ENCODE results near the gene PTPRN2. TPM values are rescaled to one million over a fixed set of nuclear protein-coding genes. Genes with fewer than 3 reads are reported as not detected.

Gene PTPRN2
- total and polyA plus RNA-seq, 4 donors: 18.1 to 69.9 (median 50.4) TPM

DNA sequence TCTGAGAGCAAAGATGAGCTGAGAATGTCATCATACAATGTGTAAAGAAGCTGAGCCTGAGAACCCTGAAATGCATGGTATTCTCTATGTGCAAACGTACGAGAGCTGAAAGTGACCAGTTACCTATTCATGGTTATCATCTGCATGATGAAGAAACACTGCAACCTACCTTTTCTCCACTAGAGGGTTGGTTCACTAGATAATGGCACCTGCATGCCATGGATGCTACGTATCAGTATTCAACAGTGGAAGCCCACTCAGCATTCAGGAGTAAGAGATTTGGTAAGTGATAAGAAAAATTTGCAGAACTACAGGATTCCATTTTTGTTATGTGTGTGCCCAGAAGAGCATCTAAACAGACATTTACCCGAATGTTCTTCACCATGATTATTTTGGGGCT, 145.4 kb downstream of the PTPRN2 start:
- 44% methylated on average over 3 of the region's 4 CpGs for WGBS (ENCODE audit: insufficient coverage)

DNA sequence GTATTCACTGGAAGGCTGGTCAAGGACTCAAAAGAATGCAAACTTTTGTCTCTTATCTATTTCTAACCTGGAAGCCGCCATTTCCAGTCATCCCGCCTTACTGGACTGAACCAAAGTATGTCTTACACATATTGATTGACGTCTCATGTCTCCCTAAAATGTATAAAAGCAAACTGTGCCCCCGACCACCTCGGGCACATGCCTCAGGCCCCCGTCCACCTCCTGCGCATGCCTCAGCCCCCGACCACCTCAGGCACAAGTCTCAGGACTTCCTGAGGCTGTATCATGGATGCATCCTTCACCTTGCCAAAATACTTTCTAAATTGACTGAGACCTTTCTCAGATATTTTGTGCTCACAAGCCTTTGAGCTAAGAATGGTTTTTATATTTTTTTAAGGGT, 148.6 kb downstream of the PTPRN2 start:
- Histone ChIP-seq H3K27me3 (ENCODE audit: control insufficient read depth, insufficient read depth, low read length) (no peaks in the 10 kb centered on the region), H3K27ac (ENCODE audit: low read depth, low read length) (no peak overlapping the region), H3K36me3 (ENCODE audit: control insufficient read depth, insufficient read depth, low read length) (peaks cover 16% of the 10 kb centered on the region), H3K4me1 (ENCODE audit: control insufficient read depth, insufficient read depth, low read length) (peaks cover 7% of the 10 kb centered on the region), H3K4me3 (ENCODE audit: low read depth, low read length) (no peak overlapping the region), H3K9me3 (ENCODE audit: control insufficient read depth, insufficient read depth, low read length) (no peaks in the 10 kb centered on the region)
- WGBS (ENCODE audit: insufficient coverage): 80% methylated on average over 7 of the region's 8 CpGs
- no peak for DNase-seq (ENCODE audit: low read depth in 4 of 6, low spot score in 6 of 6)

More for the DNA sequence above, 145.4 kb downstream of the PTPRN2 start:
- Histone ChIP-seq H3K27me3 (ENCODE audit: control insufficient read depth, insufficient read depth, low read length) (no peaks in the 10 kb centered on the region), H3K27ac (ENCODE audit: low read depth, low read length) (no peak overlapping the region), H3K9me3 (ENCODE audit: control insufficient read depth, insufficient read depth, low read length) (no peaks in the 10 kb centered on the region), H3K4me1 (ENCODE audit: control insufficient read depth, insufficient read depth, low read length) (peaks cover 35% of the 10 kb centered on the region), H3K4me3 (ENCODE audit: low read depth, low read length) (no peak overlapping the region), H3K36me3 (ENCODE audit: control insufficient read depth, insufficient read depth, low read length) (peaks cover 16% of the 10 kb centered on the region)
- peak in 1 of 6 donors; percentile 86 for DNase-seq (ENCODE audit: low read depth in 4 of 6, low spot score in 6 of 6)

DNA sequence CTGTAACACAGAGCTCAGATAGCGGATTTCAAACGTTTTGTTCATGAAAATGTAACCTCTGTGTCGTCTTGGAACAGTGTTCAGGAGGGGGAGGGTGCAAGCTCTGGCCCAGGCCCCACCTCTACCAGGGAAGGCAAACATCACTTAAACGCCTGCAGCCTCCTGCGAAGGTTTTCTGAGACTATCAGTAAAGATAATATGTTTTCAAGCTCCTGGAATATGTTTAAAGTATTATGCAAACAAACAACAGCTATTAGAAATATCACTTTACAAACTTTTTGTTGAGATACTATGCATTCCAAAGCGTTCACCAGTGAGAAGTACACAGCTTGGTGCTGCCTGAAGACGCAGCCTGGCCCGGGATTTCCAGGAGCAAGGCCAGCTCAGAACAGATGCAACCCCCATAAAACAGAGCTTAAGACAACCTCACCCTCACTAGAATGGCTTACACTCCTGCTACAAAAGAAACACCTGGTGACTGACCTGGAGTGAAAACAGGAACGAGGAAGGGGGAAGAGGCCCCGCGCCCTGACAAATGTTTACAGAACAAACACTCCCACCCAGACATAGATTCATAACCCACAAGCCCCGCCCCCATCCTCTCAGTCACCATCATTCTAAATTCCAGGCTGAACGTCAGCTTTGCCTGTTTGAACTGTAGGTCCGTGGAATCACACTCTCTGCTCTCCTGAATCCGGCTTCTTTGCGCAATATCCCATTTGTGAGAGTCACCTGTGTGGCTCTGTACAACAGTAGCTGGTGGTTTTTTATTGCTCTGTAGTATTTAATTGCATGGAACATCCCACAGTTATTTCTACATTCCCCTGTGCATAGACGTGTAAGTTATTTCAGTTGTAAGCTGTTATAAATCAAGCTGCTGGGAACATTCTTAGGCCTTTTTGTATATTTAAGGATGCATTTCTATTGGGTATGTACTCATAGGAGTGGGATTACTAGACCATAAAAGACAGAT, 155.0 kb downstream of the PTPRN2 start:
- Histone ChIP-seq H3K4me3 (ENCODE audit: low read depth, low read length) (no peak overlapping the region), H3K27ac (ENCODE audit: low read depth, low read length) (no peak overlapping the region), H3K4me1 (ENCODE audit: control insufficient read depth, insufficient read depth, low read length) (peaks cover 18% of the 10 kb centered on the region), H3K9me3 (ENCODE audit: control insufficient read depth, insufficient read depth, low read length) (no peaks in the 10 kb centered on the region), H3K36me3 (ENCODE audit: control insufficient read depth, insufficient read depth, low read length) (peaks cover 7% of the 10 kb centered on the region), H3K27me3 (ENCODE audit: control insufficient read depth, insufficient read depth, low read length) (no peaks in the 10 kb centered on the region)
- peak in 2 of 6 donors; percentile 46 to 77 for DNase-seq (ENCODE audit: low read depth in 4 of 6, low spot score in 6 of 6)
- WGBS (ENCODE audit: insufficient coverage): 44% methylated on average over 8 of the region's 17 CpGs

DNA sequence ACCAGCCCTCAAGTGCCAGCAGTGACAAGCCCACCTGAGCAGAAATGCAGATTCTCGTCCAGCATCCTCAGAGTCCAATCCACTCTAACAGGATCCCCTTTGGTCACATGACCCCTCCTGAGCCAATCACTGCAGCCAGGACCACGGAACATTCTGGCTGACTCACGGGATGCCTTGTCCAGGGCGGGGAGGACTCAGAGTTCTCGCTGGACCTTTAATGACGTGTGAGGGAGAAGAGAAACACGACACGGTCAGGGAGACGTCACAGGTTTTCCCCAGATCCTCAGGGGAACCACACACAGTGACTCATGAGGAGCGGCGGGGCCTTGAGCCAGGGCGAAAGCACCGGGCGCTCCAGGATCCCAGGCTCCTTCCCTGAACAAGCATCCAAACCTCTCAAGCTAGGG, 155.7 kb downstream of the PTPRN2 start:
- Histone ChIP-seq H3K9me3 (ENCODE audit: control insufficient read depth, insufficient read depth, low read length) (no peaks in the 10 kb centered on the region), H3K4me1 (ENCODE audit: control insufficient read depth, insufficient read depth, low read length) (peaks cover 18% of the 10 kb centered on the region), H3K27ac (ENCODE audit: low read depth, low read length) (no peak overlapping the region), H3K36me3 (ENCODE audit: control insufficient read depth, insufficient read depth, low read length) (peaks cover 7% of the 10 kb centered on the region), H3K27me3 (ENCODE audit: control insufficient read depth, insufficient read depth, low read length) (no peaks in the 10 kb centered on the region), H3K4me3 (ENCODE audit: low read depth, low read length) (no peak overlapping the region)
- WGBS (ENCODE audit: insufficient coverage): 77% methylated on average over 9 of the region's 14 CpGs
- peak in 1 of 6 donors; percentile 25 for DNase-seq (ENCODE audit: low read depth in 4 of 6, low spot score in 6 of 6)

DNA sequence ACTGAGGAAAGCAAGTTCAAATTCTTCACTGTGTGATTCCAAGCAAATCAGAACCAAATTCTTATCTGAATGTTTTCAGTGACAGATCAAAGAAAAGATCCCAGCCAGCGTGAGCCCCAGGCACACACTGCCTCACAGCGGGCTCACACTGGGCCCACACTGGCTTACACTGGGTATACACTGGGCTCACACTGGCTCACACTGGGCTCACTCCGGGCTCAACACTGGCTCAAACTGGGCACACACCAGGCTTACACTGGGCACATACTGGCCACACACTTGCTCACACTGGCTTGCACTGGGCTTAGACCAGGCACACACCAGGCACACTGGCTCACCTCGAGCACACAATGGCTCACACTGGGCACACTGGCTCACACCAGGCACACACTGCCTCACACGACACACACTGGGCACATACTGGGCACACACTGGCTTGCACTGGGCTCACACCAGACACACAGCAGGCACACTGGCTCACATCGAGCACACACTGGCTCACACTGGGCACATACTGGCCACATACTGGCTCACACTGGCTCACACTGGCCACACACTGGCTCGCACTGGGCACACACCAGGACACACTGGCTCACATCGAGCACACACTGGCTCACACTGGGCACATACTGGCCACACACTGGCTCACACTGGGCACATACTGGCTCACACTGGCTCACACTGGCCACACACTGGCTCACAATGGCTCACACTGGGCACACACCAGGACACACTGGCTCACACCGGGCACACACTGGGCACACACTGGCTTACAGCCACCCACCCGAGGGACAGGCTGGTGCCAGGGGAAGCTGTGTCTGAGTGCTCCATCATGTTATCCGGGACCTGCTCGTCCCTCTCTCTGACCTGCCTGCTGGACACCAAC, 156.3 kb downstream of the PTPRN2 start:
- no peak overlapping the region for H3K27ac ChIP-seq (ENCODE audit: low read depth, low read length)
- H3K4me1 ChIP-seq (ENCODE audit: control insufficient read depth, insufficient read depth, low read length): peaks cover 18% of the 10 kb centered on the region
- H3K9me3 ChIP-seq (ENCODE audit: control insufficient read depth, insufficient read depth, low read length): no peaks in the 10 kb centered on the region
- WGBS (ENCODE audit: insufficient coverage): 93% methylated on average over 12 of the region's 12 CpGs
- H3K4me3 ChIP-seq (ENCODE audit: low read depth, low read length): no peak overlapping the region
- H3K27me3 ChIP-seq (ENCODE audit: control insufficient read depth, insufficient read depth, low read length): no peaks in the 10 kb centered on the region
- DNase-seq (ENCODE audit: low read depth in 4 of 6, low spot score in 6 of 6): no peak
- H3K36me3 ChIP-seq (ENCODE audit: control insufficient read depth, insufficient read depth, low read length): peaks cover 7% of the 10 kb centered on the region

DNA sequence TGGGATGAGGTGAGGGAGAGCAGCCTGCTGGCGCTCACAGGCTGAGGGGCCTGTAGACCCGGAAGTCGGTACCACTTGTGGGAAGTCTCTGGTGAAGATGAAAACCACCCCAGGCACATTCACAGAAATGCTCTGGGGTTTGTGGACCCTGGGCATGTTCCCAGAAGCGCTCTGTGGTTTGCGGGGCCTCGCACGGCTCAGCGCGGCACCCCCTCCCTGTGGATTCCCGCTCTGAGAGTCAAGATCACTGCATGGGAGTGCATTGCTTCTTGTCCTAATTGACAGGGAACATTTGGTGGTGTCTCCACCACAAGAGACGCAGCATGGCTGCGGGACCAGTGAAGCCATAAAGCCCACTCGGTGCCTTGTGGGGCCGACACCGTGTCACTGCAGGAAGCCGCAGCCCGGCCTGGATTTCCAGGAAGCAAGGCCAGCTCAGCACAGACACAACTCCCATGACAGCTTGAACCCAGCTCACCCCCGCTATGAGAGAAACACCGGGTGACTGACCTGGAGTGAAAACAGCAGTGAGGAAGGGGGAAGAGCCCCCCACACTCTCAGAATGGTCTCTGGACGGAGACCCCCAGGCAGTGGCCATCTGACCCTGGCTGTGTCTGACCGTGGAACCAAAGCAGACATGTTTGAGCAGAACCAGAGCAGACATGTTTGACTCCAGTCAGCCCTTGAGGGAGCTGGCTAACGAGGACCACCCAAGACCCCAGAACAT, 157.2 kb downstream of the PTPRN2 start:
- no peaks in the 10 kb centered on the region for H3K27me3 ChIP-seq (ENCODE audit: control insufficient read depth, insufficient read depth, low read length)
- peaks cover 18% of the 10 kb centered on the region for H3K4me1 ChIP-seq (ENCODE audit: control insufficient read depth, insufficient read depth, low read length)
- no peak overlapping the region for H3K4me3 ChIP-seq (ENCODE audit: low read depth, low read length)
- 84% methylated on average over 16 of the region's 22 CpGs for WGBS (ENCODE audit: insufficient coverage)
- peaks cover 7% of the 10 kb centered on the region for H3K36me3 ChIP-seq (ENCODE audit: control insufficient read depth, insufficient read depth, low read length)
- H3K27ac ChIP-seq (ENCODE audit: low read depth, low read length): no peak overlapping the region
- no peaks in the 10 kb centered on the region for H3K9me3 ChIP-seq (ENCODE audit: control insufficient read depth, insufficient read depth, low read length)
- no peak for DNase-seq (ENCODE audit: low read depth in 4 of 6, low spot score in 6 of 6)

DNA sequence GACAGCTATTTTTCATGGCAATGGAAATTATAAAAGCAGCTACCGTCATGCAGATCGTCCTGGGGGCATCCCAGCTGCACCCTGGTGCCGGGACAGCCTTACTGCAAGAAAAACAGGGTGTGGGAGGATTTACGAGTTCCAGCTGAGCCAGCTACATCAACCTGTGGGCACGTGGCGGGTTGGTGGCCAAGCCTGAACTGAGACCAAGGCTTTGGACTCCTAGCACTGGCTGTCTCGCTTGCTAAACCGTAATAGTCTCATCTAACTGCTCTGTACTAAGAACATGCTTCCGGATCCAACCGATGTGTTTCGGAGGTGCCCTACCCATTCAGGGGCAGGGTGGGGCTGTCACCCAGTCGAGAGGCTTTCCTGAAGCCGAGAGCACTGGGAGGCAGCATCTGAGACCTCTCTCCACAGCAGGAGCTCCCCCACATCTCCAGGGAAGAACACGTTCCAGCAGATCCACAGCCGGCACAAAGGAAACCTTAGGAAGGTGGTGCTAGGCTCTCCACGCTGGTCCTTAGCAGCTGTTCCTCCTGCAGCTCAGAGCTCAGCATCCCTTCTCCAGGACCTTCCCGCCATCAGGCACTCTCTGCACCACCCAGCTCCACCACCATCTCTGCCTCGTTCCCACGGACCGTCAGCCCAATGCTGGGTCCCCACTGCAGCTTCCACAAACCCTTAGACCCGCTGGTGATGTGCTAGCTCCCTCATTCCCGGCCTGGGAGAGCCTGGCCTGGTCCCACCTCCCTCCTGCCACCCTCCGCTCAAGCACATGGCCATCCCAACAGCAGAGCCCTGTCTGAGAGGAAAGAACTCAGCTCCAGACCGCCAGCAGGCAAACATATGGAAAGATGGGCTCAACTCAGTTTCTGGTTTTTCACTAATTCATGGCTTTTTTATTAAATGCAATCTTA, 158.5 kb downstream of the PTPRN2 start:
- H3K9me3 ChIP-seq (ENCODE audit: control insufficient read depth, insufficient read depth, low read length): no peaks in the 10 kb centered on the region
- 77% methylated on average over 22 of the region's 24 CpGs for WGBS (ENCODE audit: insufficient coverage)
- no peak overlapping the region for H3K27ac ChIP-seq (ENCODE audit: low read depth, low read length)
- no peaks in the 10 kb centered on the region for H3K27me3 ChIP-seq (ENCODE audit: control insufficient read depth, insufficient read depth, low read length)
- H3K4me1 ChIP-seq (ENCODE audit: control insufficient read depth, insufficient read depth, low read length): peaks cover 27% of the 10 kb centered on the region
- H3K36me3 ChIP-seq (ENCODE audit: control insufficient read depth, insufficient read depth, low read length): peaks cover 7% of the 10 kb centered on the region
- DNase-seq (ENCODE audit: low read depth in 4 of 6, low spot score in 6 of 6): no peak
- H3K4me3 ChIP-seq (ENCODE audit: low read depth, low read length): no peak overlapping the region

DNA sequence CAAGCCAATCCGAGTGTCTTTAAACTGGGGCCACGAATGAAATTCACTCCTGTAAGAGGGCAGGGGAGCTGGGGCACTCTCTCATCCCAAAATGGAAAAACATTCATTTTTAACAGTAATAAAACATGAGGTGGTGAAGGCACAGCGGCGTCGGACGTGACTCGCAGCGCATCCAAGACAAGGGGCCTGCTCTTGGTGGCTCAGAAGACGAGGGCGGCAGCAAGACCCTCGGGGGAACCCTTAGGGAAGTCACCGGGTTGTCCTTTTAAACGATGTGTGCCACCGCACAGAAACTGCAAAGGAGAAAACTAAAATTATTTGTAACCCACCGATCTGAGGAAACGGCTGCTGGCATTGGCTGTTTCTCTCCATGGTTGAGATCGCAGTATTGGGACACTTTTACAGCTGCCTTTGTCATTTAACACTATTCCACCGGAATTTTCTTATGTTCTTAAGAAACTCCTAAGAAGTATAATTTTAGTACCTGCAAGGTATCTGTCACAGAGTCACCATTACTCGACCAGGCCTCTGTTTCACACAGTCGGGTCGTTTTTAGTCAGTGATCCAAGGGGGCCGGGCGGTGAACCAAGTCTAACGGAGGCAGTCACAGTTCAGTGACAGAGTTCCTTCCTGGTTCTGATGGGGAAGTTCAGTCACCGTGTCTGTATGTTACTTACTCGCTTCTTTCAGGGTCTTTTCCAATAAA, 159.3 kb downstream of the PTPRN2 start:
- Histone ChIP-seq H3K36me3 (ENCODE audit: control insufficient read depth, insufficient read depth, low read length) (peaks cover 7% of the 10 kb centered on the region), H3K27ac (ENCODE audit: low read depth, low read length) (no peak overlapping the region), H3K9me3 (ENCODE audit: control insufficient read depth, insufficient read depth, low read length) (no peaks in the 10 kb centered on the region), H3K4me3 (ENCODE audit: low read depth, low read length) (no peak overlapping the region), H3K4me1 (ENCODE audit: control insufficient read depth, insufficient read depth, low read length) (peaks cover 31% of the 10 kb centered on the region), H3K27me3 (ENCODE audit: control insufficient read depth, insufficient read depth, low read length) (no peaks in the 10 kb centered on the region)
- 84% methylated on average over 20 of the region's 26 CpGs for WGBS (ENCODE audit: insufficient coverage)
- no peak for DNase-seq (ENCODE audit: low read depth in 4 of 6, low spot score in 6 of 6)
